Uterus (tissue), 4 donors: ENCODE results near the gene RPLP2. TPM values are rescaled to one million over a fixed set of nuclear protein-coding genes. Genes with fewer than 3 reads are reported as not detected.

ENCODE experiments used
- DNase-seq, 2 donors: peaks; one replicate each; pipeline ENCODE4 v3.0.0-alpha.2; 2019 to 2020
- H3K27ac ChIP-seq, 2 donors: fragments of 200-600 bp; sonication (generic); 1 replicate in 1 of 2; 2 replicates in 1 of 2; pipeline ENCODE4 v1.5.1; 2016 to 2018
- H3K27me3 ChIP-seq, 2 donors: fragments of 200-600 bp; sonication (generic); one replicate each; pipeline ENCODE4 v1.5.1; 2018 to 2019; ENCODE audit warnings: control low read depth in 1 of 2
- H3K36me3 ChIP-seq, 2 donors: fragments of 200-600 bp; sonication (generic); one replicate each; pipeline ENCODE4 v1.5.1; 2019; ENCODE audit warnings: control low read depth in 1 of 2
- H3K4me1 ChIP-seq, 2 donors: fragments of 200-600 bp; sonication (generic); one replicate each; pipeline ENCODE4 v1.5.1; 2018 to 2019; ENCODE audit warnings: control low read depth in 1 of 2
- H3K4me3 ChIP-seq, 2 donors: fragments of 200-600 bp; sonication (generic); 1 replicate in 1 of 2; 2 replicates in 1 of 2; pipeline ENCODE4 v1.5.1; 2018 to 2019; ENCODE audit warnings: mild to moderate bottlenecking in 1 of 2
- H3K9me3 ChIP-seq, 2 donors: fragments of 200-600 bp; sonication (generic); one replicate each; pipeline ENCODE4 v1.5.1; 2019; ENCODE audit warnings: control low read depth in 1 of 2
- CTCF ChIP-seq, 4 experiments: fragments of 200-600 bp in 2 of 4; fragments of 450-650 bp in 2 of 4; sonication (generic) in 2 of 4; IDR thresholded peaks; one replicate each; pipeline ENCODE4 v1.5.1; 2016 to 2019; ENCODE audit warnings: antibody characterized with exemption in 4 of 4, mild to moderate bottlenecking in 2 of 4, moderate library complexity in 1 of 4
- POLR2A ChIP-seq, 2 donors: fragments of 450-650 bp; IDR thresholded peaks; one replicate each; pipeline ENCODE4 v1.6.1; 2016; ENCODE audit warnings: antibody characterized with exemption in 2 of 2, mild to moderate bottlenecking in 1 of 2, moderate library complexity in 1 of 2
- intact Hi-C: fragments of 100-400 bp; cut with DNase I; formaldehyde crosslinking; loops from one replicate; pipeline ENCODE4 v1.15.1; 2023; ENCODE audit warnings: low total_unique reads
- total RNA-seq, 4 donors: library from RNA; depleted of rRNA in 3 of 4; stranded (reverse); fragments of >200 nt in 3 of 4; gene quantifications; one replicate each; pipeline versions ENCODE4 v1.1.0 to v1.2.4, GENCODE V29; 2014 to 2023
- donor health status: DM: yes; HTN: yes; CAD: no.

The RPLP2 gene
- total RNA-seq, 4 donors from 2014 or later = 100 to 1,968 (median 496) TPM

- DNase-seq = no peak
- Histone ChIP-seq H3K4me1 (peaks cover 6 to 22% of the 10 kb centered on the region in 2 donors), H3K36me3 (no peaks in the 10 kb centered on the region), H3K27ac (no peak overlapping the region), H3K4me3 (no peak overlapping the region), H3K27me3 (peaks cover 0 to 4% of the 10 kb centered on the region in 2 donors), H3K9me3 (no peaks in the 10 kb centered on the region)
- intact Hi-C loops = no loop called here
- no peak for TF ChIP-seq CTCF (IDR thresholded peaks at IDR 0.05)
- no peak for TF ChIP-seq POLR2A (IDR thresholded peaks at IDR 0.05)
Measured at GRCh38 chr11:792535-792821, 17.3 kb upstream of the RPLP2 start.

- Histone ChIP-seq H3K4me3 (no peak overlapping the region), H3K27me3 (peaks cover 0 to 4% of the 10 kb centered on the region in 2 donors), H3K36me3 (no peaks in the 10 kb centered on the region), H3K27ac (no peak overlapping the region), H3K9me3 (no peaks in the 10 kb centered on the region), H3K4me1 (peaks cover 6 to 22% of the 10 kb centered on the region in 2 donors)
- DNase-seq = no peak
- intact Hi-C loops = no loop called here
- TF ChIP-seq POLR2A (IDR thresholded peaks at IDR 0.05) (no peak), CTCF (IDR thresholded peaks at IDR 0.05) (no peak)
Measured at GRCh38 chr11:792873-793272, 16.9 kb upstream of the RPLP2 start.

GRCh38 chr11:793556-793955 lies 16.2 kb upstream of the RPLP2 start:
- intact Hi-C loops = no loop called here
- Histone ChIP-seq H3K36me3 (no peaks in the 10 kb centered on the region), H3K4me3 (no peak overlapping the region), H3K9me3 (no peaks in the 10 kb centered on the region), H3K4me1 (peaks cover 6 to 22% of the 10 kb centered on the region in 2 donors), H3K27ac (no peak overlapping the region), H3K27me3 (peaks cover 0 to 4% of the 10 kb centered on the region in 2 donors)
- DNase-seq = no peak
- no peak for TF ChIP-seq CTCF (IDR thresholded peaks at IDR 0.05)
- TF ChIP-seq POLR2A (IDR thresholded peaks at IDR 0.05) = no peak

GRCh38 chr11:794013-794765 lies 15.6 kb upstream of the RPLP2 start:
- H3K27me3 ChIP-seq = peaks cover 0 to 4% of the 10 kb centered on the region in 2 donors
- no peak overlapping the region for H3K4me3 ChIP-seq
- intact Hi-C loops = no loop called here
- H3K9me3 ChIP-seq = no peaks in the 10 kb centered on the region
- no peaks in the 10 kb centered on the region for H3K36me3 ChIP-seq
- no peak overlapping the region for H3K27ac ChIP-seq
- H3K4me1 ChIP-seq = peaks cover 6 to 22% of the 10 kb centered on the region in 2 donors
- DNase-seq = no peak
- no peak for TF ChIP-seq POLR2A (IDR thresholded peaks at IDR 0.05)
- TF ChIP-seq CTCF (IDR thresholded peaks at IDR 0.05) = no peak

- no peak for DNase-seq
Measured at GRCh38 chr11:794766-795633, 14.8 kb upstream of the RPLP2 start.

More at GRCh38 chr11:794766-795633, 14.8 kb upstream of the RPLP2 start:
- Histone ChIP-seq H3K9me3 (no peaks in the 10 kb centered on the region), H3K36me3 (no peaks in the 10 kb centered on the region), H3K4me1 (peaks cover 6 to 22% of the 10 kb centered on the region in 2 donors), H3K27me3 (no peaks in the 10 kb centered on the region), H3K4me3 (peak overlapping the region; percentile 61 to 79), H3K27ac (peak overlapping the region; percentile 87 to 90)
- TF ChIP-seq POLR2A (IDR thresholded peaks at IDR 0.05) (no peak), CTCF (IDR thresholded peaks at IDR 0.05) (no peak)
- intact Hi-C loops = no loop called here
